SW480 (cell line): Measurements from ENCODE around the gene RHOXF1.
"Not testable (repeated sequence)": the region's sequence is repeated elsewhere in the genome, so short reads cannot be mapped to it uniquely, and the experiment has no call there.

Experiments
- DNase-seq: peaks from one replicate; pipeline ENCODE4 v3.0.0-alpha.2; 2016; ENCODE audit warnings: low spot score

RHOXF1 gene

GRCh38 chrX:120085553-120086185 lies 30.0 kb downstream of the RHOXF1 start:
- DNase-seq = not testable (repeated sequence)

GRCh38 chrX:120077590-120077989 lies 38.1 kb downstream of the RHOXF1 start, which contains the start of gene RHOXF2B:
Gene RHOXF2B (minus strand): TSS chrX:120077690. CDS start chrX:120077552, 138 bp downstream.
- DNase-seq = not testable (repeated sequence)

GRCh38 chrX:120066169-120066568 lies 49.5 kb downstream of the RHOXF1 start:
- not testable (repeated sequence) for DNase-seq
